DMS 273 (cell line): ENCODE measurements around the gene ATG7.
"Not testable (repeated sequence)": the region's sequence is repeated elsewhere in the genome, so short reads cannot be mapped to it uniquely, and the experiment has no call there.

ENCODE experiments used
- DNase-seq: peaks from one replicate; lab custom pipeline; 2025; ENCODE audit not compliant: unreplicated experiment; lab: John Stamatoyannopoulos, UW

Gene ATG7

GRCh38 chr3:11457135-11457534 is 184.9 kb downstream of the ATG7 start:
- peak; percentile 74 for DNase-seq

- no peak for DNase-seq
Observed at GRCh38 chr3:11459186-11459824, 187.1 kb downstream of the ATG7 start.

- DNase-seq: no peak
Observed at GRCh38 chr3:11461226-11461625, 189.0 kb downstream of the ATG7 start.

GRCh38 chr3:11462673-11463072 is 190.5 kb downstream of the ATG7 start:
- DNase-seq: not testable (repeated sequence)

- no peak for DNase-seq
Observed at GRCh38 chr3:11463591-11463990, 191.4 kb downstream of the ATG7 start.

GRCh38 chr3:11464356-11464755 is 192.2 kb downstream of the ATG7 start:
- DNase-seq: peak; percentile 74

- DNase-seq: peak; percentile 26
Observed at GRCh38 chr3:11465744-11466616, 193.8 kb downstream of the ATG7 start.

- no peak for DNase-seq
Observed at GRCh38 chr3:11467875-11468274, 195.7 kb downstream of the ATG7 start.

GRCh38 chr3:11470031-11470853 is 198.0 kb downstream of the ATG7 start:
- no peak for DNase-seq

GRCh38 chr3:11475324-11475723 is 203.1 kb downstream of the ATG7 start:
- DNase-seq: no peak

- peak; percentile 52 for DNase-seq
Observed at GRCh38 chr3:11476735-11477144, 204.5 kb downstream of the ATG7 start.

- DNase-seq: no peak
Observed at GRCh38 chr3:11477407-11477911, 205.3 kb downstream of the ATG7 start.

GRCh38 chr3:11478167-11478566 is 206.0 kb downstream of the ATG7 start:
- DNase-seq: no peak

- no peak for DNase-seq
Observed at GRCh38 chr3:11479221-11479620, 207.0 kb downstream of the ATG7 start.

GRCh38 chr3:11480663-11481298 is 208.6 kb downstream of the ATG7 start:
- peak; percentile 51 for DNase-seq

GRCh38 chr3:11481556-11481955 is 209.4 kb downstream of the ATG7 start:
- no peak for DNase-seq

- DNase-seq: no peak
Observed at GRCh38 chr3:11482021-11482420, 209.8 kb downstream of the ATG7 start.

GRCh38 chr3:11488356-11488755 is 216.2 kb downstream of the ATG7 start:
- not testable (repeated sequence) for DNase-seq

GRCh38 chr3:11494131-11494916 is 222.1 kb downstream of the ATG7 start:
- no peak for DNase-seq

GRCh38 chr3:11495948-11496557 is 223.9 kb downstream of the ATG7 start:
- no peak for DNase-seq
